ENCODE results near the gene SMIM5. TPM values are rescaled to one million over a fixed set of nuclear protein-coding genes. Genes with fewer than 3 reads are reported as not detected.
A peak's percentile ranks its signal among the peaks of the same experiment; 100 is the strongest.

SMIM5 gene
- total RNA-seq, 3 donors from 2014 or later: 0.24 TPM; not detected in 2

GRCh38 chr17:75595284-75595919 lies 37.8 kb upstream of the SMIM5 start:
- no peaks in the 10 kb centered on the region for H3K36me3 Mint-ChIP-seq (ENCODE audit: insufficient read depth)
- H3K27me3 Mint-ChIP-seq (ENCODE audit: low read depth): no peaks in the 10 kb centered on the region
- no peaks in the 10 kb centered on the region for H3K9me3 Mint-ChIP-seq

DNA sequence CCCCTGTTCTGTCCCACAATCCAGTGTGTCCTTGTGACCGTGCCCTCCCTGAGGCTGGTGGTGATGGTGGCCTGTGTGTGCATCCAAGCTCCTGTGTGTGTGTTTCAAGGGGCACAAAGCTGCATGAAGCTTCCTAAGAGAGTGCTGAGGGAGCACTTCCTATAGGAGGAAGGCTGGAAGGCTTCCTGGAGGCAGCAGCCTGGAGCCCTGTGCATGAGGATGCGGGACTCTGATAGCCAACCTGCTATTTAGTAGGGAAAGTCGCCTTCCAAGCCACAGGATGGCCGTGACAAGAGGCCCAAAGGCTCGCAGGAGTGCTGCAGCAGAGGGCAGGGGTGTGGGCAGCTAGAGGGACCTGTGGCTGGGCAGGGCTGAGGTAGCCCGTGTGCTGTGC lies 37.3 kb upstream of the SMIM5 start:
- Mint-ChIP-seq H3K9me3 (no peaks in the 10 kb centered on the region), H3K4me3 (no peak overlapping the region), H3K36me3 (ENCODE audit: insufficient read depth) (no peaks in the 10 kb centered on the region), H3K4me1 (ENCODE audit: low read depth) (peaks cover 3% of the 10 kb centered on the region), H3K27me3 (ENCODE audit: low read depth) (no peaks in the 10 kb centered on the region)
- ATAC-seq: no peak
- no peak for DNase-seq

More at GRCh38 chr17:75595284-75595919, 37.8 kb upstream of the SMIM5 start:
- no peak for ATAC-seq
- peaks cover 6% of the 10 kb centered on the region for H3K4me1 Mint-ChIP-seq (ENCODE audit: low read depth)
- H3K4me3 Mint-ChIP-seq: no peak overlapping the region
- no peak for DNase-seq

- DNase-seq (no peak), ATAC-seq (no peak)
- Mint-ChIP-seq H3K27me3 (ENCODE audit: low read depth) (no peaks in the 10 kb centered on the region), H3K9me3 (no peaks in the 10 kb centered on the region), H3K4me3 (no peak overlapping the region), H3K4me1 (ENCODE audit: low read depth) (no peaks in the 10 kb centered on the region), H3K36me3 (ENCODE audit: insufficient read depth) (no peaks in the 10 kb centered on the region)
Measured at GRCh38 chr17:75596320-75597087, 36.7 kb upstream of the SMIM5 start.

DNA sequence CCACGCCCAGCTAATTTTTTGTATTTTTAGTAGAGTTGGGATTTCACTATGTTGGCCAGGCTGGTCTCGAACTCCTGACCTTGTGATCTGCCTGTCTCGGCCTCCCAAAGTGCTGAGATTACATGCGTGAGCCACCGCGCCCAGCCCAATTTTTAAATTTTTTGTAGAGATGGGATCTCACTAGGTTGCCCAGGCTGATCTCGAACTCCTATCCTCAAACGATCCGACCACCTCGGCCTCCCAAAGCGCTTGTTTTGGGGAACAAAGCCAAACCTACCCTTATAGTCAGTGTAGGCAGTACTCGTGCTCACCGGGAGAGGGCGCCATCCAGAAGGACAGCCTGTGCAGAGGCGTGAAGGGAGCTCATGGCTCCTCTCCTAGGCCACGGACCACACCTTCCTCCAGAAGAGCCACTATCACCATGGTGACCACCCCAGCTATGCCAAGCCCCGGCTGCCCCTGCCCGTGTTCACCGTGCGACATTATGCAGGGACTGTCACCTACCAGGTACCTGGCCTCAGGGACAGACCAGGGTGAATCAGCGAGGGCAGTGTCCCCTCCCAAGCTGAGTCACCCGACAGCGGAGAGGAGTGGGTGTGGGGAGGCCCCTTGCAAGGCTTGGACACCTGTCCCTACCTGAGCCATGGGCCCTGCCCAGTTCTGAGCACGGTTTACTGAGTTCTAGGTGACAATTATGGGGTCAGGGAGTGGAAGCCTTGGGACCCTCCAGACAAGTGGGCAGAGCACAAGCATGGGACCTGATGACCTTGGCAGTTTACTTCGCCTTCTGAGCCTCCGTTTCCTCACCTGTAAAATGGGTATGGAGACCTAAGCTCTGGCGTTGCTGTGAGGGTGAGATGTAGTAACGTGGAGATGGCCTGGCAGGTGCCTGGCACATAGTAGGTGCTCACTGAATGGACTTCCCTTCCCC lies 31.9 kb upstream of the SMIM5 start:
- DNase-seq (peak; percentile 50), ATAC-seq (peak; percentile 73 to 79)
- Mint-ChIP-seq H3K4me3 (no peak overlapping the region), H3K27me3 (ENCODE audit: low read depth) (no peaks in the 10 kb centered on the region), H3K9me3 (no peaks in the 10 kb centered on the region), H3K4me1 (ENCODE audit: low read depth) (peaks cover 2% of the 10 kb centered on the region), H3K36me3 (ENCODE audit: insufficient read depth) (no peaks in the 10 kb centered on the region)

- no peak for DNase-seq
- H3K36me3 Mint-ChIP-seq (ENCODE audit: insufficient read depth): no peaks in the 10 kb centered on the region
- H3K9me3 Mint-ChIP-seq: no peaks in the 10 kb centered on the region
- H3K4me1 Mint-ChIP-seq (ENCODE audit: low read depth): peaks cover 2% of the 10 kb centered on the region
- no peaks in the 10 kb centered on the region for H3K27me3 Mint-ChIP-seq (ENCODE audit: low read depth)
- no peak for ATAC-seq
- H3K4me3 Mint-ChIP-seq: no peak overlapping the region
Measured at GRCh38 chr17:75602644-75603043, 30.6 kb upstream of the SMIM5 start.

DNA sequence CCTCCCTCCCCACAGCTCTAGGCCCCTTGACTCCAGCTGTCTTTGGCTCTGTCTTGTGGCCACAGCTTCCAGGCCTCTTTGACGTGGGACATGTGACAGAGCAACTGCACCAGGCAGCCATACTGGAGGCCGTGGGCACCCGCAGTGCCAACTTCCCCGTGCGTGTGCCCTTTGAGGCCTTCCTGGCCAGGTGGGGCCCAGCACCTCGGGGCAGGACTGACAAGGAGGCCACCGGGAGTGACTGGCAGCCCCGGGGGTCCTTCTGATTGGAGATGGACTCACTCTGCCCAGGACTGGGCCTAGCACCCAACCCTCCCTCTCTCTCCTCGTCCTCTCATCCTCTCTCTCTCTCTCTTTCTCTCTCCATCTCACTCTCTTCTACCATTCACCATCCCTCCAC lies 30.1 kb upstream of the SMIM5 start:
- Mint-ChIP-seq H3K4me1 (ENCODE audit: low read depth) (peaks cover 2% of the 10 kb centered on the region), H3K27me3 (ENCODE audit: low read depth) (no peaks in the 10 kb centered on the region), H3K4me3 (no peak overlapping the region), H3K9me3 (no peaks in the 10 kb centered on the region), H3K36me3 (ENCODE audit: insufficient read depth) (no peaks in the 10 kb centered on the region)
- DNase-seq (no peak), ATAC-seq (no peak)

DNA sequence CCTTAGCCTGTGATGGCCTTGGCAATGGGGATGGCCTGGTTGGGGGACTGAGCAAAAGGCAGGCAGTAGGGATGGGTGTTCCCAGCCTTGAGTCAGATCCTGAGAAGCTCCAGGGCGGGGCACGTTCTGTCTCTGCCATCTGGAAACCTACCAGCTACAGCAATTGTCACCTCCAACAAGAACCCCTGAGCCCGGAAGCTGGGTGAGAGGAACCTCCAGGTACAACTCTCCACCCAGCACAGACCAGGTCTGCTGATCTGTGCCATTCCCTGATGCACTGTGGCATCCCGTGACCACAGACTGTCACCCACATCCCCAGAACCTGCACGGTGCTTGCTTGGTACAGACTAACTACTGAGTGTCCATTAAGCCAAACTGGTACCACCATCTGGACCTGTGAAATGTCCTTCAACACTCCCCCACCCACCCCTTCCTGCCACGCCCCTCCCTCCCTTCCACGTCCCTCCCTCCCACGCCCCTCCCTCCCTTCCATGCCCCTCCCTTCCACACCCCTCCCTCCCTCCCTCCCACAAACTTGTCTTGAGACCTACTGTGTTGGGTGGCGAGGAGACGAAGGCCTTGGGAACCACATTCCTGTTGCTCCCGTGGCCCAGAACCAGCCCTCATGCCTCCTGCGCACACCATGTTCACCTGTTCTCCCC lies 29.1 kb upstream of the SMIM5 start:
- ATAC-seq: no peak
- H3K27me3 Mint-ChIP-seq (ENCODE audit: low read depth): no peaks in the 10 kb centered on the region
- H3K4me1 Mint-ChIP-seq (ENCODE audit: low read depth): peaks cover 2% of the 10 kb centered on the region
- H3K9me3 Mint-ChIP-seq: no peaks in the 10 kb centered on the region
- H3K4me3 Mint-ChIP-seq: no peak overlapping the region
- H3K36me3 Mint-ChIP-seq (ENCODE audit: insufficient read depth): no peaks in the 10 kb centered on the region
- DNase-seq: no peak

GRCh38 chr17:75605790-75606189 lies 27.4 kb upstream of the SMIM5 start:
- H3K4me1 Mint-ChIP-seq (ENCODE audit: low read depth): peaks cover 2% of the 10 kb centered on the region
- no peaks in the 10 kb centered on the region for H3K27me3 Mint-ChIP-seq (ENCODE audit: low read depth)
- ATAC-seq (no peak), DNase-seq (no peak)
- H3K4me3 Mint-ChIP-seq: no peak overlapping the region
- no peaks in the 10 kb centered on the region for H3K9me3 Mint-ChIP-seq
- no peaks in the 10 kb centered on the region for H3K36me3 Mint-ChIP-seq (ENCODE audit: insufficient read depth)

- H3K4me3 Mint-ChIP-seq: no peak overlapping the region
- H3K36me3 Mint-ChIP-seq (ENCODE audit: insufficient read depth): peaks cover 2% of the 10 kb centered on the region
- ATAC-seq (no peak), DNase-seq (no peak)
- no peaks in the 10 kb centered on the region for H3K9me3 Mint-ChIP-seq
- H3K27me3 Mint-ChIP-seq (ENCODE audit: low read depth): no peaks in the 10 kb centered on the region
- H3K4me1 Mint-ChIP-seq (ENCODE audit: low read depth): peaks cover 2% of the 10 kb centered on the region
Measured at GRCh38 chr17:75607086-75607485, 26.1 kb upstream of the SMIM5 start.

DNA sequence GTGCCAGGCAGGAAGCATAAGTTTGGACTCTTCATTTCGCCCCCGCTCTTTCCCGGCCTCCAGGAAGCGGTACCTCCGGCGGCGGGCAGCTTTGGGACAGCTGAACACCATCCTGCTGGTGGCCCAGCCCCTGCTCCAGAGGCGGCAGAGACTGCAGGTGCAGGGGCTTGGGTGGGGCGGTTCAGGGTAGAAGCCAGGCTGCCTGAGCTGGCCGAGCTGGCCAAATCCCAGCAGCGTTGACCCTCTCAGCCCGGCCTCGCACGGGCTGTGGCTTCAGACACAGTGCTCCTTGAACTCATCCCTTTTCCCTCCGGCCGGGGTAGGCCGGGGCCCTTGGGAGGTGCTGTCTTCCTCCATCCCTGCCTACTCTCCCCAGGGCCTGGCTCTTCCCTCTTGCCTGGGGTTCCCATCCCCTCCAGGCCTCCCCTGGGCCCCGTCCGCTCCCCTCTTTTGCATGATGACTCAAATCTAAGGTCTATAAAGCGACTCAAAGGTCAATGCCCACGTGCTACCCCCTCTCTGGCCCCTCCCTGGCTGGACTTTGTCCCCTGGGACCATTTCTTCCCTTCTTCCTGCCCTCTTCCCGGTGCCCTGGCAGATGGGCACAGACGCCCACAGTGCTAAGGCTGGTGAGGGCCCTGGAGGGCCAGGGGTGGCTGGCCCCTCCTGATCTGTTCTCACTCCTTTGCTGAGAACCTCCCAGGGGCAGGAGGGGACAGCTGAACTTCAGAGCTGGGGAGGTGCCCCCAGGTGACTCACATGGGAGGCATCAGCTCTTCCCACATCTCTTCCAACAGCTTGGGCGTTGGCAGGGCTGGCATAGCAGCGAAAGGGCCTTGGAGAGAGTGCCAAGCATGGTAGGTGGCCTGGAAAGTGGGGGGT lies 22.9 kb upstream of the SMIM5 start:
- ATAC-seq (no peak), DNase-seq (no peak)
- Mint-ChIP-seq H3K4me3 (no peak overlapping the region), H3K36me3 (ENCODE audit: insufficient read depth) (peaks cover 2% of the 10 kb centered on the region), H3K9me3 (no peaks in the 10 kb centered on the region), H3K27me3 (ENCODE audit: low read depth) (no peaks in the 10 kb centered on the region), H3K4me1 (ENCODE audit: low read depth) (no peaks in the 10 kb centered on the region)

DNA sequence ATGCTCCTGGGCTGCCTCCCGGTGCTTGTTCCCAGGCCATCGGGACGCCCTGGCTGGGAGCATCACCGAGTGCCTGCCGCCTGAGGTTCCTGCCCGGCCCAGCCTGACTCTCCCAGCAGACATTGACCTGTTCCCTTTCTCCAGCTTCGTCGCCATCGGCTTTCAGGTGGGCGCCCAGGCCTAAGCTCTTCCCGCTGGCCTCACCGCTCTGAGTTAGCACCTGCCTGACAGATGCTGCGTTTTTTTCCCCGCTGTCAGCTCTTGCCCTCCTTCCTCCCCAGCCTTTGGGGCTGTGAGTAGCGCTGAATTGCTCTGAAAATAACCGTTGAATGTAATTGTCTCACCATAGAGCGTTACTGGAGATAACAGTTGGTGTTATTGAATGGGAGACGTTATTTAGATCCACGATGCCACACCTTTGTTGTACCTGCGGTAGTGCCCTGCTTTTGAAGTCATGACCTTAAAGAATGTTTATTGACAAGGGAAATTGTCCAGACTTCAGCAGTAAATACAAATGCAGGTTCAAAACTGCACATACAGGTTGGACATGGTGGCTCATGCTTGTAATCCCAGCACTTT lies 21.3 kb upstream of the SMIM5 start:
- DNase-seq (no peak), ATAC-seq (no peak)
- Mint-ChIP-seq H3K4me1 (ENCODE audit: low read depth) (no peaks in the 10 kb centered on the region), H3K27me3 (ENCODE audit: low read depth) (no peaks in the 10 kb centered on the region), H3K36me3 (ENCODE audit: insufficient read depth) (peaks cover 2% of the 10 kb centered on the region), H3K4me3 (no peak overlapping the region), H3K9me3 (no peaks in the 10 kb centered on the region)

- H3K4me1 Mint-ChIP-seq (ENCODE audit: low read depth): no peaks in the 10 kb centered on the region
Measured at GRCh38 chr17:75612906-75613626, 20.2 kb upstream of the SMIM5 start.

More at GRCh38 chr17:75612906-75613626, 20.2 kb upstream of the SMIM5 start:
- Mint-ChIP-seq H3K36me3 (ENCODE audit: insufficient read depth) (peaks cover 2% of the 10 kb centered on the region), H3K27me3 (ENCODE audit: low read depth) (no peaks in the 10 kb centered on the region), H3K4me3 (no peak overlapping the region), H3K9me3 (no peaks in the 10 kb centered on the region)
- DNase-seq (no peak), ATAC-seq (no peak)

Measured in activated T-cell treated with anti-CD3 and anti-CD28 coated beads, Interleukin-2, amount 50 U/mL, for 4 hours (primary cell).